ENCODE measurements around the gene HINT2.

Gene HINT2

DNA sequence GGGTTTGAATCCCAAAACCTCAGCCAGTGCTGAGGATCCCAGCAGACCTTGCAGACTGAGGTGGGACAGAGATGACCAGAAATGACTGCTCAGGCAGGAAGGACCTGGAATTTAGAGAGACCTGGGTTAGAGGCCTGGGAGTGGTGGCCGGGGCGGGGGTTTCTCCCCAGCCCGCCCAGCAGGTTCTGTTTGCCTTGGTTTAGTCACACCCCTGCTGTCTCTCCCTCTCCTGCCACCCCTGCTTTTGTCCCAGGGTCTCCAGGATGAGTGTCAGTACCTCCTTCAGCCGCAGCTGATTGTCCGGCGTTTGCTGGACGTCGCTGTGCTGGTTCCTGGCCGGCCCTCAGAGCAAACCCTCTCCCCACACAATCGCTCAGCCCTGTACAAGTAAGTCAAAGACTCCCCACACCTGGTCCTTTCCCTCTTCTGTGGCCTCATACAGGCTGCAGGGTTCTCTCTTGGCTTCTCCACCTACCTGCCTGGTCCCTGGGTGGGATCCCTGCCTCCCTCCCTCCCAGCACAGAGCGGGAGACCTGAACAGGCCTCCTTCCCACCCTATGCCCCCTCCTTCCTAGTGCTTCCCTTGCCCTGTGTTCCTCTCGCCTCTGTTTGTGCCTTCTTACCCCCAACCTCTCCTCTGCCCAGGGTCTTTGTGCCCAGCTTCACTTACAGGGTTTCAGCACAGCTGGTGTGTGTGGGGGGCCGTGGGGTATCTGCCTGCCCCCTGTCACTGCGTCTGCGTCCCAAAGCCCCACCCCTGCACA lies 26.2 kb upstream of the HINT2 start:
- DNase-seq: no peak

- DNase-seq: no peak
These were observed 25.1 kb upstream of the HINT2 start for GRCh38 chr9:35839926-35840325.

DNA sequence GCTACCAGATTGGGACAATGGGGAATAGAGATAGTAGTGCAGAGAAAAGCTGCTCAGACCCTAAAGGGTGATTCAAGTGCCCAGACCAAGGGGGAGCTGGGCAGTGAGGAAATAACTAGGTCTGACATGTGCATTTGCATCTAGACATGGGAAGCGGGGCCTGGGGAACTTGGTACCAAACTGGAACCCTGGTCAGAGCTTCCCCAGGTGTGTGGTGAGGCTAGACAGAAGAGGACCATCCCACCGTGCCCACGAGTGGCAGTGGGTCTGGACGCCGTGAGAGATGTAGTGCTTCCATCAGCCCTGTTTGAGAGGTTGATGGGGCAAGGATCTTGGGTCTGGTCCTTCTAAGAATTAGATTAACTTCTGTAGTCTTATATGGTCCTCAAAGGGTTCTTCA lies 21.8 kb upstream of the HINT2 start:
- DNase-seq: no peak

DNA sequence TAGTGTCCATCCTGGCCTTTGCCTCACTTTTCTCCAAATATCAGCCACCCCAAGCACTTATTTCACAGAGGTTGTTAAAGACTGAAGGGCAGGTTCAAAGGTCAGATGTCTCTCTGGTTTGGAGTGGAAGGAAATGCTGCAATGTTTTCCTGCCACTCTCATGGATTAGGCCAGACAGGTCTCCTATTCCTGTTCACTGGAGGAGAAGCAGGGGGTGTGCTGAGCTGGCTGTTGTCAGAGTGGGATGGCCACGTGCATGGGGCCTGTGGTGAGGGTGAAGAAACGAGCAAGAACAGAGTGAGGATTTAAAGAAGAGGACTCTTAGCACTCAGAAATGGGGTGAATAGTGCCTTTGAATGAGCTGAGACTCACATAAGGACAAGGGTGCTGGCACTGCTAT lies 20.9 kb upstream of the HINT2 start:
- no peak for DNase-seq

- DNase-seq: no peak
These were observed 20.4 kb upstream of the HINT2 start for GRCh38 chr9:35835216-35835632.

DNA sequence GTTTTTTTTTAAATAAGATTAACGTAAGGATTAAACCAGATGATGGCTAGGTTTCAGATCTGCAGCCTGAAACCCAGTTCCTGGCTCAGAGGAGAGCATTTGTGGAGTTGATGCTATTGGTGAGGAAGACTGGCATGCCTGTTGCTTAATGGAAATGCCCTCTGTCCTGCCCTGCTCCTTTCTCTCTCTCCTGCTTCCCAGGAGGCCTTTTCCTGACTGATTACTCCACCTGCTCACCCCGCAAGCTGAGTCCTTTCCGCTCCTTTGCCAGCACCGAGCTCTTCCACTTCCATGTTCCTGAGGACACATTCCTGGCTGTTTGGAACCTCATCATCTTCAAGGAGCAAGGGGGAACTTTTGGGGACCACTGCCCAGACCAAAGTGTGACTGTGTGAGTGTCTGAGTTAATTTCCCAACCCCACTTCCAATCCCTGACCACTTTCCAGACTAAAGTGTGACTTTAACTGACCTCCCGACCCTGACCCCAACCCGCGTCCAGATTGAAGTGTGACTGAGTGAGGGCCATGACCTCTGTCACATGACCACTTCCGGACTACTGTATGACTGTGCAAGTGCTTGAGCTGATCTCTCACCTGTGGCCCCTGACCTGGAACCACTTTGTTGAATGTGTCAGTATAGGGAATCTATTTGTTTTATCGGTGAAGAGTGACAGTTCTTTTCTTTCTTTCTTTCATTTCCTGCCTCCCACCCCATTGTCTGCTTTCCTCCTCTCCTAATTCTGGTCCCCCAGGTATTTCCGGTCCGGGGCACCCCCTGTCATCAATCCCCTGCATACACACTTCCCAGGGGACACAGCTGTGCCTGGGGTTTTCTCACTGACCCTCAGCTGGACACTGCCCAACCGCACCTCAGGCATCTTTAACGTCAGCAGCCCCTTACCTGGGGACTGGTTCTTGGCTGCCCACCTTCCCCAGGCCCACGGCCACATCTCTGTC lies 19.7 kb upstream of the HINT2 start:
- no peak for DNase-seq

GRCh38 chr9:35832814-35833213 lies 18.0 kb upstream of the HINT2 start:
- DNase-seq: no peak

DNA sequence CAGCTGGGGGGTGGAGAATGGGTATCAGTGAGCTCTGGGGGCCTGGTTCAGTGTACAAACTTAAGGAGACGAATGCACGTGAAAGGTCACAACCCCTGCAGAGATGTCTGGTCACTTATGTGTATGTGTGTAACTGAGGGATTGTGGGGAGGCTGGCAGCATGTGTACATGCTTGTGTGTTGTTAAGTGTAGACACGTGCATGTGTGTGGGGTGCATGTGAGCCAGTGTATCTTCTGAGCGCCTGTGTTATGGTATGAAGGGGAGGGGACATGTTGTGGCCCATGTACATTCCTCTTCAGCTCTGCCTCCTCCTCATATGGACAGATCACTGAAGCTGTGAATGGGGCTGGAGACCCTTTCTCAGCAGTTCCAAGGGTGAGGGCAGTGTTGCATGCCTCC lies 16.2 kb upstream of the HINT2 start:
- DNase-seq: no peak

- no peak for DNase-seq
These were observed 14.9 kb upstream of the HINT2 start for GRCh38 chr9:35829764-35830096.

- peak; percentile 75 for DNase-seq
These were observed 14.4 kb upstream of the HINT2 start, which contains the start of gene TMEM8B for GRCh38 chr9:35829084-35829763. Gene TMEM8B, plus strand, starts transcription at chr9:35829228. Its CDS starts 220 bp downstream, at chr9:35829448.

- no peak for DNase-seq
These were observed 13.9 kb upstream of the HINT2 start, which contains the start of gene FAM221B for GRCh38 chr9:35828716-35829083. Gene FAM221B, minus strand, starts transcription at chr9:35828732. Its CDS starts 2,571 bp downstream, at chr9:35826161.

DNA sequence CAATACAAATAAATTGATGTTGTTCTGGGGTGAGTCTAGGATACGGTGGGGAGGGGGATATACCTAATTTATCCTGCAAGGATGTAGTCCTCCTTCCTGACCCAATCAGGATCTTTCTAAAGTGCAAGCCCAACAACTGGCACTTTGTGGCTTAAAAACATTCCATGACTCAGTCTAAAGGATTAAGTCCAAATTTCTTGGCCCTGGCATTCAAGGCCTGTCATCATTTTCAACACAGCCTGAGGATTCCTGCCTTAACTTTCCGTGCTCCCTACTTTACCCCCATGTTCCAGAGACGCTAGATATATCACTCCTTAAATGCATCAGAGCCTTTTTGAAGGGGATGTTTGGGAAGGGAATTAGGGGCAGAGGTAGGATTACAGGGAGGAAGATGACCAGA lies 12.6 kb upstream of the HINT2 start:
- no peak for DNase-seq

- DNase-seq: no peak
These were observed 11.3 kb upstream of the HINT2 start for GRCh38 chr9:35826071-35826701.

DNA sequence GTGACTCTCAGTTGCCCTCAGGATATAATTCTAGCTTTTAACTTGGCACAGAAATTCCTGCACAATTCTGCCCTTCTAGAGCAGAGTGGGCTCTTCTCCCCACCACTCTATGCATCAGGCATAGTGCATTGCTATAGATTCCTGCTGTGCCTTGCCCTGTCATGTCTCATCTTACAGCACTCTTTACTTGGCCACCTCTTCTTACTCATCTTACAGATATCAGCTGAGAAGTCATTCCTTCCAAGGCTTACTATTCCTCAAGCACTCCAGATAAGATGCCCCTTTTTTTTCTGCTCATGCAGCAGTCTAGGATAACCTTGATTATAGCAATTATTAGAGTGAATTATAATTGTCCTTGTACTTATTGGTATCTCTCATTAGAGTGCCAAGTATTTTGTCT lies 8.1 kb upstream of the HINT2 start:
- DNase-seq: no peak

DNA sequence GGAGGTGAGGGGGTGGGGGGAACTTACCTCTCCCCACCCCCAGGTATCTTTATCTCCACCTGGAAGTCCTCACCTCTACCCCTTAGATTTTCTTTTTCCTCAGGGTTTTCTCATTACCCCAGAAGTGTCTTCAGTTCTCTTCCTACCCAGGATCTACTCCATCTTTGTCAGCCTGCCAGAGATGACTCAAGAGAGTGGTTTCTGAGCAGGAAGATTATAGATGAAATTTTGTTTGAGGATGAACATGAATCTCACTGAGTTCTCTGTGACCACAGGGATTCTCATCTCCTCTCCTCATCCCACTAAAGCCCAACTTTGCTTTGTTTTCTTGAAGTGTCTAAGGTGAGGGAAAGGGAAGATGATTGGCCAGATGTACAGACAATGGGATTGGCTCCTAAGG lies 5.2 kb upstream of the HINT2 start:
- DNase-seq: no peak

GRCh38 chr9:35818341-35818740 lies 3.5 kb upstream of the HINT2 start:
- no peak for DNase-seq

GRCh38 chr9:35816708-35817107 lies 1.9 kb upstream of the HINT2 start:
- DNase-seq: no peak

GRCh38 chr9:35814106-35814840 lies 569 bp downstream of the HINT2 start:
- no peak for DNase-seq

DNA sequence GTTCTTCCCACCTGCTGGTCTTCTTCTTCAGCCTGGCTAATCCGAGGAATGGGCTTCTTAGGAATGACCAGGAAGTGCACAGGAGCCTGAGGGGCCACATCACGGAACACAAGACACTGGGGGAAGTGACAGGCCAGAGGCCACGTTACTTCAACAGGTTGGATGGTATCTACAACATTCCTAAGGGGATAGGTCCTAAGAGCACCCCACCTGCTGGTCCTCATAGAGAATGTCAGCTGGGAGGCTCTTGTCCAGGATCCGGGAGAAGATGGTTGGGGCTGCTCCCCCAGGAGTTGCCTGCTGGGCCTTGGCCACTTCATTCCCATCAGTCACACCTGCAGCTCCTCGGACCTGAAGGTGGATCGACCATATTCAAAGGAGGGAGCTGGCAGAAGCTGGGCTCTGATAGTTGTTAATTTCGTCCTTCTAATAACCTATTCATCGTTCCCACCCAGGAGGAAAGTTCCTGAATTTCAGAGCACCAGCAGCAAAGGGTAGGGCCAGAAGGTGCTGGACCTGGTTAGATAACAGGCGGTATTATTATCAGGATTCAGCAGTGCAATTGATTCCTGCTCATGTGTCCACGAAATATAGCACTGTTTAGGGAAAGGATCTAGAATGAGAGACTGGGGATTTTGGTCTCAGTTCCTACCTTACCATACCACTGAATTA lies 1.3 kb downstream of the HINT2 start:
- DNase-seq: no peak

DNA sequence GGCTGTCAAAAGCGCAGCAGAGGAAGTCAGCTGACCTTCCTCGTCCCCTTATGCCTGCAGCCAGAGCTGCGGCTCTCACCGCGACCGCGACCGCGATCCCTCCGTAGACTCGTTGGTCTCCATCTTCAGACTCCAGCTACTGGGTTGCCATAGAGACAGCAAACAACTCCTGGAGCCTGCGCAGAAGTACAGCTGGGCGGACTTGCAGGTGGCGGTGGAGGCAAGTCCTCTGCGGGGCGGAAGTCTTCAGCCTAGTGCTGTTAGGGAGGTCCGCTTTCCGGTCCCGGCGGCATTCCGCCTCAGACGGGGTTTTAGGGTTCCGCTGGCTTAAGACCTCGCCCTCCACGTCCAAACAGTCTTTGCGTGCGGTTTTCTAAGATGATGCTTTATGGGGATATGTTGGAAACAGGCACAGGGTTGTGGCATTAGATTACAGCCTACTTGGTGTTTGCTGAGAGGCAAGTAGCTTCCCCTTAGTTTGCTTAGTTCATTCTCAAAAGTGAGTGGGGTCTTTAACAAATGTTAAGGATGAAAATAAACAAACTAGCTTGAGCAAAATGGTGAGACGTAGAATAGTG lies 2.7 kb downstream of the HINT2 start, which contains the start of gene SPAG8:
TSS of gene SPAG8 (minus strand) at position 238 of the 578 bp plus-strand sequence. CDS start at position 123, 115 bp downstream.
- peak; percentile 81 for DNase-seq
